ENCODE measurements around the gene DNAJB4.

- TF ChIP-seq CTCF (IDR thresholded peaks at IDR 0.05; ENCODE audit: poor library complexity) = no peak
- no peak for TF ChIP-seq EZH2phosphoT487 (IDR thresholded peaks at IDR 0.05; ENCODE audit: low read depth, severe bottlenecking, unreplicated experiment)
These were observed 4.5 kb downstream of the DNAJB4 start for GRCh38 chr1:78009276-78009675.
